PC-9 (cell line): ENCODE results near the gene KRT1.

Experiments
- CTCF ChIP-seq: fragments of 200-600 bp; sonication (generic); conservative IDR thresholded peaks from 2 replicates; pipeline ENCODE4 v1.6.1; 2017; ENCODE audit warnings: mixed run types, antibody characterized with exemption, mild to moderate bottlenecking, moderate library complexity
- EZH2 ChIP-seq: fragments of 200-600 bp; sonication (generic); IDR thresholded peaks from 2 replicates; pipeline ENCODE4 v1.8.0; 2017; ENCODE audit warnings: antibody characterized with exemption, low read depth

DNA sequence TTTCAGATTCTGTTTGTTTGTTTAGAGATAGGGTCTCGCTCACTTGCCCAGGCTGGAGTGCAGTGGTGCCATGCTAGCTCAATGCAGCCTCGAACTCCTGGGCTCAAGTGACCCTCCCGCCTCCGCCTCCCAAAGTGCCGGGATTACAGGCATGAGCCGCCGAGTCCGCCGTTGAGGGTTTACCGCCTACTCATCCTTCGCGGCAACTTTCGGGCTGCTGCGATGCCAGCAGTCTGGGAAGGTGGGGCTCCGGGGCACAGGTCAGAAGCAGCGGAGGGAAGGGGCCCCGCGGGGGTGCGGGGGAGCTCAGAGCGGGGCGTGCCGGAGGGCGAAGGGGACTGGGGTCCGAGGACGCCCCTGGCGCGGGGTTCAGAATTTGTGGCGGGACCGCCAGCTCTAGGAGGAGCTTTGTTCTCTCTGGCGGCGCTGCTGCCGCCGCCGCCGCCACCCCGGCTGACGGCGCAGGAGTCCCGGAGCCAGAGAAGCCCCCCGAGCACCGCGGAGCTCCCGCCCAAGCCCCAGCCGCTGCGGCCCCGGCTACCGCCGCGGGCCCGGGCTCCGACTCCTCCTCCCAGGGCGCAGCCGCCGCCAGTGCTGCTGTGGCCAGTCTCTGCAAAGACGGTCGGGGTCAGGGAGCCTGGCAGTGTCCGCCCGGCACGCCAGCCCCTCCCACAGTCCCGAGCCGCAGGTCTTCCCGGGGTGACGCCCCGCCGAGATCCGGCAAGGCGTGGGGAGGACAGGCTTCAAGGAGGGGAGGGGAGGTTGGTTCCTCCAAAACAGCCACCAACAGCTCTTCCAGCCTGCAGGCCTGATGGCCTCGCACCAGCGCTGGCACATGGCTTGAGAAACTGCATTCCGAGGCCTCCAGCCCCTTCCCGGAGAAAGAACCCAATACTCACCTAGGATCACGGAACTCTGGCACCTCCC, 34.0 kb upstream of the KRT1 start:
- no peak for TF ChIP-seq CTCF
- no peak for TF ChIP-seq EZH2
